Endothelial cell of umbilical vein (primary cell): ENCODE data around the gene KCNQ5.

Experiments used
- EZH2 ChIP-seq: IDR thresholded peaks from 2 replicates; pipeline ENCODE4 v1.6.1; 2012; ENCODE audit warnings: borderline replicate concordance, low read depth, mild to moderate bottlenecking, moderate library complexity, low read length, inconsistent platforms; ENCODE audit not compliant: severe bottlenecking
- FOS ChIP-seq: IDR thresholded peaks from 2 replicates; pipeline ENCODE4 v1.6.1; 2011; ENCODE audit warnings: mild to moderate bottlenecking, low read length, moderate library complexity, borderline replicate concordance; ENCODE audit not compliant: insufficient read depth
- GATA2 ChIP-seq: IDR thresholded peaks from 2 replicates; pipeline ENCODE4 v1.7.0; 2011; ENCODE audit warnings: low read depth, mild to moderate bottlenecking, moderate library complexity, mixed read lengths, low read length; ENCODE audit not compliant: insufficient read length, insufficient read depth
- JUN ChIP-seq: IDR thresholded peaks from 2 replicates; pipeline ENCODE4 v1.6.1; 2011; ENCODE audit warnings: borderline replicate concordance, low read depth; ENCODE audit not compliant: insufficient read length, insufficient read depth
- MYC ChIP-seq: IDR thresholded peaks from one replicate; pipeline ENCODE4 v1.6.1; 2011; ENCODE audit warnings: mild to moderate bottlenecking, low read depth, low read length
- POLR2A ChIP-seq: IDR thresholded peaks from 2 replicates; pipeline ENCODE4 v1.6.1; 2012; ENCODE audit warnings: low read depth, mild to moderate bottlenecking, control low read depth, low read length
- POLR2AphosphoS5 ChIP-seq: IDR thresholded peaks from 2 replicates; pipeline ENCODE4 v1.6.1; 2012; ENCODE audit warnings: low read depth, mild to moderate bottlenecking, control low read depth, low read length, moderate library complexity; ENCODE audit not compliant: insufficient read depth
- TF ChIP-seq, protein P1 (sequence below): IDR thresholded peaks from 2 replicates; pipeline ENCODE4 v1.6.1; 2011; ENCODE audit not compliant: insufficient read depth, insufficient read length
- TF ChIP-seq, protein P2 (sequence below), 2 donors: IDR thresholded peaks; 1 replicate in 1 of 2; 2 replicates in 1 of 2; pipeline ENCODE4 v1.5.1; 2011; ENCODE audit warnings: low read length in 2 of 2, mild to moderate bottlenecking in 2 of 2, moderate library complexity in 2 of 2, control low read depth in 1 of 2, inconsistent platforms in 1 of 2, low read depth in 1 of 2; ENCODE audit not compliant: insufficient read depth in 1 of 2; ENCODE audit errors: extremely low read depth in 1 of 2

DNA sequence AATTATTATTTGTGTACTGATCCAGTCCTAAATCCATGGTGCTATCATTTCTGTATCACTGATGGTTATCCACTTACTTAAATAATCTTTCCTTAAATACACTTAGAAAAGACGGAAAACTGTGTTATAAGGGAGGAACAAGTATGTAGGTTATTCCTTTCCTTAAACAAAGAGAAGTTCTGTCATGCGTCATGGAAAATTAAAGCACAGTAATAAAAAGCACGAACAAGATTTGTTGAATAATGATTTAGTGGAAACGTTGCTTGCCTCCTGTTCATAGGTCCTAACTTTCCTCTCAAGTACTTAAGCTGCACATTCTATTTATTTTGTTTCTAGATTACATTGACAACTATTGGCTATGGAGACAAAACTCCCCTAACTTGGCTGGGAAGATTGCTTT is 483.1 kb downstream of the KCNQ5 start:
- TF ChIP-seq, protein P1, sequence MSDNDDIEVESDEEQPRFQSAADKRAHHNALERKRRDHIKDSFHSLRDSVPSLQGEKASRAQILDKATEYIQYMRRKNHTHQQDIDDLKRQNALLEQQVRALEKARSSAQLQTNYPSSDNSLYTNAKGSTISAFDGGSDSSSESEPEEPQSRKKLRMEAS = no peak
- TF ChIP-seq, protein P2, sequence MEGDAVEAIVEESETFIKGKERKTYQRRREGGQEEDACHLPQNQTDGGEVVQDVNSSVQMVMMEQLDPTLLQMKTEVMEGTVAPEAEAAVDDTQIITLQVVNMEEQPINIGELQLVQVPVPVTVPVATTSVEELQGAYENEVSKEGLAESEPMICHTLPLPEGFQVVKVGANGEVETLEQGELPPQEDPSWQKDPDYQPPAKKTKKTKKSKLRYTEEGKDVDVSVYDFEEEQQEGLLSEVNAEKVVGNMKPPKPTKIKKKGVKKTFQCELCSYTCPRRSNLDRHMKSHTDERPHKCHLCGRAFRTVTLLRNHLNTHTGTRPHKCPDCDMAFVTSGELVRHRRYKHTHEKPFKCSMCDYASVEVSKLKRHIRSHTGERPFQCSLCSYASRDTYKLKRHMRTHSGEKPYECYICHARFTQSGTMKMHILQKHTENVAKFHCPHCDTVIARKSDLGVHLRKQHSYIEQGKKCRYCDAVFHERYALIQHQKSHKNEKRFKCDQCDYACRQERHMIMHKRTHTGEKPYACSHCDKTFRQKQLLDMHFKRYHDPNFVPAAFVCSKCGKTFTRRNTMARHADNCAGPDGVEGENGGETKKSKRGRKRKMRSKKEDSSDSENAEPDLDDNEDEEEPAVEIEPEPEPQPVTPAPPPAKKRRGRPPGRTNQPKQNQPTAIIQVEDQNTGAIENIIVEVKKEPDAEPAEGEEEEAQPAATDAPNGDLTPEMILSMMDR (IDR thresholded peaks at IDR 0.05; ENCODE audit: extremely low read depth in 1 of 2, insufficient read depth in 1 of 2, low read depth in 1 of 2, low read length in 2 of 2) = no peak
- TF ChIP-seq JUN (no peak), POLR2A (no peak), POLR2AphosphoS5 (no peak), EZH2 (no peak), GATA2 (no peak), MYC (no peak), FOS (no peak)
